Measurements from ENCODE around the gene SPP1. TPM values are rescaled to one million over a fixed set of nuclear protein-coding genes. Genes with fewer than 3 reads are reported as not detected.

The SPP1 gene
- total and polyA plus RNA-seq, 10 of the 15 experiments (the other 5 are each of a cell fraction or from before 2014, with no cell fraction given) = 0.05 to 1.1 (median 0.39) TPM; not detected in 6

GRCh38 chr4:87983996-87984395 lies 8.5 kb downstream of the SPP1 start:
- Histone ChIP-seq H3K9me3 (replicated peaks; ENCODE audit: control insufficient read depth, insufficient read depth, low read length) (no peaks in the 10 kb centered on the region), H2AFZ (ENCODE audit: control insufficient read depth, low read depth, low read length) (no peak overlapping the region), H3K9ac (ENCODE audit: control insufficient read depth, insufficient read depth, low read length) (no peak overlapping the region), H3K4me3 (no peak overlapping the region), H3K27ac (ENCODE audit: control insufficient read depth, insufficient read depth) (no peak overlapping the region), H4K20me1 (ENCODE audit: control insufficient read depth, insufficient read depth) (no peaks in the 10 kb centered on the region), H3K27me3 (replicated peaks in 1 of 2; ENCODE audit: control insufficient read depth in 2 of 2, insufficient read depth in 2 of 2, low read length in 1 of 2) (no peaks in the 10 kb centered on the region; a peak in 1 of 4 replicates), H3K4me2 (ENCODE audit: control insufficient read depth, insufficient read depth) (no peak overlapping the region), H3K36me3 (ENCODE audit: control insufficient read depth in 2 of 2, insufficient read depth in 2 of 2, low read length in 1 of 2) (no peaks in the 10 kb centered on the region), H3K4me1 (ENCODE audit: control insufficient read depth, insufficient read depth, low read length) (no peaks in the 10 kb centered on the region), H3K79me2 (ENCODE audit: control insufficient read depth, insufficient read depth, low read length) (no peaks in the 10 kb centered on the region)
- intact Hi-C loops (cut with micrococcal nuclease; ENCODE audit: unreplicated experiment) (no loop called here), in situ Hi-C loops (cut with MboI) (no loop called here)
- FAIRE-seq (no peak), ATAC-seq (no peak), DNase-seq (ENCODE audit: low read depth, low spot score) (no peak)
- ChIA-PET POLR2A (no interaction called here), SMC1A (ENCODE audit: uncharacterized antibody, unreplicated experiment) (interaction anchor here (1.0 kb wide), 1 partner anchor 9 kb away, joined by 3 read pairs; the partner anchor contains the start of gene SPP1), CTCF (interaction anchor here (1.0 kb wide), 1 partner anchor 10 kb away, joined by 5 read pairs; no protein-coding TSS in a partner anchor), RAD21 (ENCODE audit: unreplicated experiment) (no interaction called here)
- 12% methylated on average over 2 of the region's 2 CpGs for WGBS (ENCODE audit: insufficient coverage, insufficient replicate concordance, low lambda C conversion rate, missing lambda C conversion rate)
- no TSS peak for BruUV-seq (replicated peaks)
- TF ChIP-seq TCF3 (IDR thresholded peaks at IDR 0.05; ENCODE audit: borderline replicate concordance, insufficient read depth, low read depth, low read length) (no peak), MEF2A (IDR thresholded peaks at IDR 0.05; ENCODE audit: insufficient read depth, low read depth, low read length) (no peak), CEBPB (IDR thresholded peaks at IDR 0.05; ENCODE audit: borderline replicate concordance in 1 of 2, low read depth in 2 of 2, low read length in 2 of 2) (no peak), PBX3 (IDR thresholded peaks at IDR 0.05; ENCODE audit: insufficient replicate concordance, low read depth, low read length) (no peak), CBX5 (IDR thresholded peaks at IDR 0.05; ENCODE audit: low read depth) (no peak), JUNB (IDR thresholded peaks at IDR 0.05) (no peak), ZNF24 (IDR thresholded peaks at IDR 0.05) (no peak), ZNF217 (IDR thresholded peaks at IDR 0.05) (no peak), NR2C2 (IDR thresholded peaks at IDR 0.05; ENCODE audit: borderline replicate concordance, control insufficient read depth, insufficient read length, low read depth) (no peak), NRF1 (conservative IDR thresholded peaks at IDR 0.05; ENCODE audit: low read depth, low read length) (no peak), USF1 (IDR thresholded peaks at IDR 0.05; ENCODE audit: borderline replicate concordance, extremely low read length, insufficient read depth, low read depth, low read length) (no peak), NFYA (IDR thresholded peaks at IDR 0.05; ENCODE audit: borderline replicate concordance, low read depth, low read length) (no peak), EED (IDR thresholded peaks at IDR 0.05; ENCODE audit: low read depth) (no peak)
- TF ChIP-seq, protein P1, sequence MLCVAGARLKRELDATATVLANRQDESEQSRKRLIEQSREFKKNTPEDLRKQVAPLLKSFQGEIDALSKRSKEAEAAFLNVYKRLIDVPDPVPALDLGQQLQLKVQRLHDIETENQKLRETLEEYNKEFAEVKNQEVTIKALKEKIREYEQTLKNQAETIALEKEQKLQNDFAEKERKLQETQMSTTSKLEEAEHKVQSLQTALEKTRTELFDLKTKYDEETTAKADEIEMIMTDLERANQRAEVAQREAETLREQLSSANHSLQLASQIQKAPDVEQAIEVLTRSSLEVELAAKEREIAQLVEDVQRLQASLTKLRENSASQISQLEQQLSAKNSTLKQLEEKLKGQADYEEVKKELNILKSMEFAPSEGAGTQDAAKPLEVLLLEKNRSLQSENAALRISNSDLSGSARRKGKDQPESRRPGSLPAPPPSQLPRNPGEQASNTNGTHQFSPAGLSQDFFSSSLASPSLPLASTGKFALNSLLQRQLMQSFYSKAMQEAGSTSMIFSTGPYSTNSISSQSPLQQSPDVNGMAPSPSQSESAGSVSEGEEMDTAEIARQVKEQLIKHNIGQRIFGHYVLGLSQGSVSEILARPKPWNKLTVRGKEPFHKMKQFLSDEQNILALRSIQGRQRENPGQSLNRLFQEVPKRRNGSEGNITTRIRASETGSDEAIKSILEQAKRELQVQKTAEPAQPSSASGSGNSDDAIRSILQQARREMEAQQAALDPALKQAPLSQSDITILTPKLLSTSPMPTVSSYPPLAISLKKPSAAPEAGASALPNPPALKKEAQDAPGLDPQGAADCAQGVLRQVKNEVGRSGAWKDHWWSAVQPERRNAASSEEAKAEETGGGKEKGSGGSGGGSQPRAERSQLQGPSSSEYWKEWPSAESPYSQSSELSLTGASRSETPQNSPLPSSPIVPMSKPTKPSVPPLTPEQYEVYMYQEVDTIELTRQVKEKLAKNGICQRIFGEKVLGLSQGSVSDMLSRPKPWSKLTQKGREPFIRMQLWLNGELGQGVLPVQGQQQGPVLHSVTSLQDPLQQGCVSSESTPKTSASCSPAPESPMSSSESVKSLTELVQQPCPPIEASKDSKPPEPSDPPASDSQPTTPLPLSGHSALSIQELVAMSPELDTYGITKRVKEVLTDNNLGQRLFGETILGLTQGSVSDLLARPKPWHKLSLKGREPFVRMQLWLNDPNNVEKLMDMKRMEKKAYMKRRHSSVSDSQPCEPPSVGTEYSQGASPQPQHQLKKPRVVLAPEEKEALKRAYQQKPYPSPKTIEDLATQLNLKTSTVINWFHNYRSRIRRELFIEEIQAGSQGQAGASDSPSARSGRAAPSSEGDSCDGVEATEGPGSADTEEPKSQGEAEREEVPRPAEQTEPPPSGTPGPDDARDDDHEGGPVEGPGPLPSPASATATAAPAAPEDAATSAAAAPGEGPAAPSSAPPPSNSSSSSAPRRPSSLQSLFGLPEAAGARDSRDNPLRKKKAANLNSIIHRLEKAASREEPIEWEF (IDR thresholded peaks at IDR 0.05; ENCODE audit: insufficient replicate concordance, low read depth, low read length) = no peak
- TF ChIP-seq, protein P2, sequence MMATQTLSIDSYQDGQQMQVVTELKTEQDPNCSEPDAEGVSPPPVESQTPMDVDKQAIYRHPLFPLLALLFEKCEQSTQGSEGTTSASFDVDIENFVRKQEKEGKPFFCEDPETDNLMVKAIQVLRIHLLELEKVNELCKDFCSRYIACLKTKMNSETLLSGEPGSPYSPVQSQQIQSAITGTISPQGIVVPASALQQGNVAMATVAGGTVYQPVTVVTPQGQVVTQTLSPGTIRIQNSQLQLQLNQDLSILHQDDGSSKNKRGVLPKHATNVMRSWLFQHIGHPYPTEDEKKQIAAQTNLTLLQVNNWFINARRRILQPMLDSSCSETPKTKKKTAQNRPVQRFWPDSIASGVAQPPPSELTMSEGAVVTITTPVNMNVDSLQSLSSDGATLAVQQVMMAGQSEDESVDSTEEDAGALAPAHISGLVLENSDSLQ (IDR thresholded peaks at IDR 0.05) = no peak

Measured in GM12878 (cell line).